ENCODE data around the gene PRR4. TPM values are rescaled to one million over a fixed set of nuclear protein-coding genes. Genes with fewer than 3 reads are reported as not detected.

Gene PRR4
- total RNA-seq, 1 experiment from 2014 or later, result 6.8 TPM

DNA sequence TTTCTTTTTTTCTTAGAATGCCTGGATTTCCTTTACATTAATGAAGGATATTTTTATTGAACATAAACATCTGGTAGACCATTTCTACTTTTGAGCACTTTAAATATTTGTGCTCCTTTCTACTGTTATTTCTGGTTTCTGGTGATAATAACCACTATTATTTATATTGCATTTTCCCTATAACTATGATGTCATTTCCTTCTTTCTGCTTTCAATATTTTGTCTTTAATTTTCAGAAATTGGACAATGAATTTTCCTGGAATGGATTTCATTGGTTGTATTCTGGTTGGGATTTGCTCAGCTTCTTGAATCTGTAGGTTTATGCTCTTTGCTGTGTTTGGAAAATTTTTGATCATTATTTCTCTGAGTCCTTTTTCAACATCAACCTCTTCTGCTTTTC, 40.0 kb upstream of the PRR4 start:
- H3K9me3 Mint-ChIP-seq (ENCODE audit: unreplicated experiment), result no peaks in the 10 kb centered on the region
- H3K36me3 ChIP-seq (ENCODE audit: control insufficient read depth, insufficient read depth, low read length), result no peaks in the 10 kb centered on the region

DNA sequence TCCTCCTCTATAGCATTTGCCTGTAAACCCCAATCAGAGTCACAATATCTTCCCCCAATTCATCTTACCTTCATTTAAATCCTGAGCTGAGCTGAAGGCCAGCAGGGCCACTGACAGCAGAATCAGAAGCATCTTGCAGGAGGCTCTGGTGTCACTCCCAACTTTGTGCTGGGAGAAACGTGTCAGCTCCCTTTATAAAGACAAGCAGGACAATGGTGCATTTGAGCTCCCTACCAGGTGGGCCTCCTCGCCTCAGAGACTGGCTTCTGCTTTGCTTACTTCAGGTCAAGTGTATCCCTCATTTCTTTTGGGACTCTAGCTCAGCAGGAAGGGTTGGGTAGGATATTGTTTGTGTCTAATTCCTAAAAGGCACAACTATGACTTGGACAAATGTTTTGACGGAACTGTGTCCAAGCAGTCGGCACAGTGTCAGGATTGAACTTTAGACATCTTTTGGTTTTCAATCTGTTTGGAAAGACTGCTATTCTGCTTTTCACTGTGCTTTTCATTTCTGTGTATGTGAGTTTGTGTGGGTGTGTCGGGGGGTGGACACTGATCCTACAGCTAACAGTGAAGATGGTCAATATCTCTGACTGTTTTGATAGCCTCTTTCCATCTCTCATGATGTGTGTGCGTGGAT, 34.9 kb upstream of the PRR4 start, which contains the start of gene PRH1:
TSS of gene PRH1 (minus strand) at position 170 of the 640 bp plus-strand sequence. CDS start at position 132, 38 bp downstream.
- no peaks in the 10 kb centered on the region for H3K9me3 Mint-ChIP-seq (ENCODE audit: unreplicated experiment)
- H3K4me1 Mint-ChIP-seq (ENCODE audit: low read depth, unreplicated experiment), result peaks cover 4% of the 10 kb centered on the region
- no peaks in the 10 kb centered on the region for H3K27me3 Mint-ChIP-seq (ENCODE audit: insufficient read depth, unreplicated experiment)
- CTCF ChIA-PET, result no interaction called here
- Histone ChIP-seq H3K4me1 (no peaks in the 10 kb centered on the region), H3K27me3 (replicated peaks; ENCODE audit: control insufficient read depth, insufficient read depth, low read length) (no peaks in the 10 kb centered on the region), H3K36me3 (ENCODE audit: control insufficient read depth, insufficient read depth, low read length) (0 out of 2 replicates have a peak, but pooled peaks cover 1% of the 10 kb centered on the region), H3K9me3 (0 out of 2 replicates have a peak, but pooled peaks cover 2% of the 10 kb centered on the region), H3K4me3 (ENCODE audit: low read depth, low read length) (no peak within 1 kb of the TSS)
- no peak within 1 kb of the TSS for H3K27ac Mint-ChIP-seq (ENCODE audit: unreplicated experiment)
- H3K4me3 Mint-ChIP-seq (ENCODE audit: unreplicated experiment), result no peak within 1 kb of the TSS
- intact Hi-C loops (cut with micrococcal nuclease; ENCODE audit: unreplicated experiment), result no loop called here
- no peaks in the 10 kb centered on the region for H3K36me3 Mint-ChIP-seq (ENCODE audit: insufficient read depth, unreplicated experiment)
- POLR2A ChIA-PET, result no interaction called here
- TF ChIP-seq, protein P1, sequence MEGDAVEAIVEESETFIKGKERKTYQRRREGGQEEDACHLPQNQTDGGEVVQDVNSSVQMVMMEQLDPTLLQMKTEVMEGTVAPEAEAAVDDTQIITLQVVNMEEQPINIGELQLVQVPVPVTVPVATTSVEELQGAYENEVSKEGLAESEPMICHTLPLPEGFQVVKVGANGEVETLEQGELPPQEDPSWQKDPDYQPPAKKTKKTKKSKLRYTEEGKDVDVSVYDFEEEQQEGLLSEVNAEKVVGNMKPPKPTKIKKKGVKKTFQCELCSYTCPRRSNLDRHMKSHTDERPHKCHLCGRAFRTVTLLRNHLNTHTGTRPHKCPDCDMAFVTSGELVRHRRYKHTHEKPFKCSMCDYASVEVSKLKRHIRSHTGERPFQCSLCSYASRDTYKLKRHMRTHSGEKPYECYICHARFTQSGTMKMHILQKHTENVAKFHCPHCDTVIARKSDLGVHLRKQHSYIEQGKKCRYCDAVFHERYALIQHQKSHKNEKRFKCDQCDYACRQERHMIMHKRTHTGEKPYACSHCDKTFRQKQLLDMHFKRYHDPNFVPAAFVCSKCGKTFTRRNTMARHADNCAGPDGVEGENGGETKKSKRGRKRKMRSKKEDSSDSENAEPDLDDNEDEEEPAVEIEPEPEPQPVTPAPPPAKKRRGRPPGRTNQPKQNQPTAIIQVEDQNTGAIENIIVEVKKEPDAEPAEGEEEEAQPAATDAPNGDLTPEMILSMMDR (IDR thresholded peaks at IDR 0.05; ENCODE audit: insufficient read depth in 1 of 2, low read depth in 1 of 2, low read length in 1 of 2, severe bottlenecking in 1 of 2, unreplicated experiment in 1 of 2), result no peak
- no peak for DNase-seq
- BruUV-seq (replicated peaks), result no TSS peak

More for the DNA sequence above, 40.0 kb upstream of the PRR4 start:
- Histone ChIP-seq H3K4me1 (peaks cover 33% of the 10 kb centered on the region), H3K27me3 (replicated peaks; ENCODE audit: control insufficient read depth, insufficient read depth, low read length) (no peaks in the 10 kb centered on the region), H3K9me3 (no peaks in the 10 kb centered on the region), H3K4me3 (ENCODE audit: low read depth, low read length) (no peak overlapping the region)
- Mint-ChIP-seq H3K27ac (ENCODE audit: unreplicated experiment) (no peak overlapping the region), H3K4me1 (ENCODE audit: low read depth, unreplicated experiment) (peaks cover 36% of the 10 kb centered on the region), H3K36me3 (ENCODE audit: insufficient read depth, unreplicated experiment) (peaks cover 4% of the 10 kb centered on the region), H3K4me3 (ENCODE audit: unreplicated experiment) (no peak overlapping the region), H3K27me3 (ENCODE audit: insufficient read depth, unreplicated experiment) (no peaks in the 10 kb centered on the region)
- TF ChIP-seq, protein P1 (IDR thresholded peaks at IDR 0.05; ENCODE audit: insufficient read depth in 1 of 2, low read depth in 1 of 2, low read length in 1 of 2, severe bottlenecking in 1 of 2, unreplicated experiment in 1 of 2), result no peak
- BruUV-seq (replicated peaks), result no TSS peak
- CTCF ChIA-PET, result no interaction called here
- POLR2A ChIA-PET, result no interaction called here
- no peak for DNase-seq
- intact Hi-C loops (cut with micrococcal nuclease; ENCODE audit: unreplicated experiment), result no loop called here

DNA sequence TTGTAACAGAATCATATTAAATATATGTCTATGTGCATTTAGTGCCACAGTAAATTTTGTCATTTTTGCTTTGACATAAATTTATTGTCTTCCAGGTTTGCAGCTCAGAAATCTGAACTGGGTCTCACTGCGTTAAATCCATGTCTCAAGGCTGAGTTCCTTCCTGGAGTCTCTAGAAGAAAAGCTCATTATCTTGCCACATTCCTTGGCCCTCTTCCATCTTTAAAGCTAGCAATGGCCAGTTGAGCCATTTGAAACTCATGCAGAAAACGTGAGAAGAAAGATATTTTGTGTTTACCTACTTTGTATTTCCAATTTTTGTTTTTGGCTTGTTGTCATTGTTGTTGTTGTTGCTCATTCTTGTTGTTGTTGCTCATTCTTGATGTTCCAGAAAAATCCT, 24.1 kb upstream of the PRR4 start:
- no peaks in the 10 kb centered on the region for H3K9me3 ChIP-seq
- BruUV-seq (replicated peaks), result no TSS peak
- H3K9me3 Mint-ChIP-seq (ENCODE audit: unreplicated experiment), result no peaks in the 10 kb centered on the region
- DNase-seq, result no peak
- no peaks in the 10 kb centered on the region for H3K27me3 ChIP-seq (replicated peaks; ENCODE audit: control insufficient read depth, insufficient read depth, low read length)
- intact Hi-C loops (cut with micrococcal nuclease; ENCODE audit: unreplicated experiment), result no loop called here
- H3K27me3 Mint-ChIP-seq (ENCODE audit: insufficient read depth, unreplicated experiment), result no peaks in the 10 kb centered on the region
- TF ChIP-seq, protein P1 (IDR thresholded peaks at IDR 0.05; ENCODE audit: insufficient read depth in 1 of 2, low read depth in 1 of 2, low read length in 1 of 2, severe bottlenecking in 1 of 2, unreplicated experiment in 1 of 2), result no peak
- no peak overlapping the region for H3K4me3 ChIP-seq (ENCODE audit: low read depth, low read length)
- no peak overlapping the region for H3K27ac Mint-ChIP-seq (ENCODE audit: unreplicated experiment)
- H3K36me3 ChIP-seq (ENCODE audit: control insufficient read depth, insufficient read depth, low read length), result no peaks in the 10 kb centered on the region
- POLR2A ChIA-PET, result no interaction called here
- CTCF ChIA-PET, result interaction anchor here (1.0 kb wide), 1 partner anchor 326 kb away, joined by 4 read pairs; no protein-coding TSS in a partner anchor
- no peaks in the 10 kb centered on the region for H3K4me1 ChIP-seq
- H3K36me3 Mint-ChIP-seq (ENCODE audit: insufficient read depth, unreplicated experiment), result no peaks in the 10 kb centered on the region
- H3K4me1 Mint-ChIP-seq (ENCODE audit: low read depth, unreplicated experiment), result no peaks in the 10 kb centered on the region
- H3K4me3 Mint-ChIP-seq (ENCODE audit: unreplicated experiment), result no peak overlapping the region

Measured in Caco-2 (cell line).